HL-60 (cell line): Measurements from ENCODE around the gene SFXN3.

Experiments used
- DNase-seq, 2 experiments: peaks; one replicate each; pipeline ENCODE4 v3.0.0-alpha.2; 2010 to 2020; ENCODE audit warnings: low read depth in 1 of 2, low spot score in 1 of 2
- H3K27ac ChIP-seq: fragments of 250-450 bp; sonication (Bioruptor Pico); replicated peaks from 2 replicates; pipeline ENCODE4 v1.5.1; 2020; ENCODE audit warnings: mild to moderate bottlenecking, moderate library complexity
- H3K27me3 ChIP-seq: fragments of 250-450 bp; sonication (Bioruptor Pico); 2 replicates; pipeline ENCODE4 v1.5.1; 2021; ENCODE audit warnings: mild to moderate bottlenecking, moderate library complexity; ENCODE audit not compliant: insufficient read depth, poor library complexity, severe bottlenecking
- H3K4me3 ChIP-seq: replicated peaks from 2 replicates; pipeline ENCODE4 v1.5.1; 2011; ENCODE audit warnings: mild to moderate bottlenecking, control low read depth, low read length; ENCODE audit not compliant: insufficient read depth
- CTCF ChIP-seq: IDR thresholded peaks from one replicate; pipeline ENCODE4 v1.5.1; 2011; ENCODE audit warnings: low read length, control low read depth, inconsistent platforms; ENCODE audit not compliant: insufficient read depth
- GABPA ChIP-seq: IDR thresholded peaks from 2 replicates; pipeline ENCODE4 v1.6.1; 2012; ENCODE audit warnings: low read depth
- POLR2AphosphoS5 ChIP-seq: IDR thresholded peaks from 2 replicates; pipeline ENCODE4 v1.6.1; 2012; ENCODE audit warnings: low read depth
- REST ChIP-seq: IDR thresholded peaks from 2 replicates; pipeline ENCODE4 v1.6.1; 2012; ENCODE audit warnings: low read depth; ENCODE audit not compliant: insufficient replicate concordance
- SPI1 ChIP-seq: IDR thresholded peaks from 2 replicates; pipeline ENCODE4 v1.6.1; 2012; ENCODE audit warnings: low read depth, mild to moderate bottlenecking, borderline replicate concordance

Gene SFXN3

GRCh38 chr10:101001659-101002035, 29.4 kb upstream of the SFXN3 start:
- Histone ChIP-seq H3K27ac (no peak overlapping the region), H3K27me3 (no peaks in the 10 kb centered on the region), H3K4me3 (no peak overlapping the region)
- TF ChIP-seq POLR2AphosphoS5, result no peak
- no peak for TF ChIP-seq REST
- TF ChIP-seq SPI1, result no peak
- TF ChIP-seq CTCF, result no peak
- TF ChIP-seq GABPA, result no peak
- no peak for DNase-seq

- no peak for DNase-seq
- Histone ChIP-seq H3K27ac (no peak overlapping the region), H3K4me3 (no peak overlapping the region), H3K27me3 (no peaks in the 10 kb centered on the region)
- TF ChIP-seq SPI1 (no peak), REST (no peak)
Measured at GRCh38 chr10:101002456-101002855, 28.6 kb upstream of the SFXN3 start.

GRCh38 chr10:101003639-101004206, 27.3 kb upstream of the SFXN3 start:
- Histone ChIP-seq H3K27me3 (no peaks in the 10 kb centered on the region), H3K27ac (no peak overlapping the region), H3K4me3 (no peak overlapping the region)
- DNase-seq, result no peak
- no peak for TF ChIP-seq REST
- no peak for TF ChIP-seq POLR2AphosphoS5
- TF ChIP-seq CTCF, result no peak
- no peak for TF ChIP-seq SPI1
- TF ChIP-seq GABPA, result no peak
